Muscle of leg (tissue), 11 donors: ENCODE results near the gene E2F1. TPM values are rescaled to one million over a fixed set of nuclear protein-coding genes. Genes with fewer than 3 reads are reported as not detected.

Experiments
- DNase-seq: peaks from one replicate; pipeline ENCODE4 v3.0.0; 2013
- H3K27ac ChIP-seq: one replicate; pipeline ENCODE4 v1.5.1; 2013; ENCODE audit warnings: mild to moderate bottlenecking, low read length, control low read depth
- H3K27me3 ChIP-seq: one replicate; pipeline ENCODE4 v1.6.1; 2013; ENCODE audit warnings: low read length; ENCODE audit not compliant: control insufficient read depth, insufficient read depth
- H3K36me3 ChIP-seq: one replicate; pipeline ENCODE4 v1.6.1; 2013; ENCODE audit warnings: low read length; ENCODE audit not compliant: control insufficient read depth, insufficient read depth
- H3K4me1 ChIP-seq: one replicate; pipeline ENCODE4 v1.6.1; 2013; ENCODE audit warnings: low read length; ENCODE audit not compliant: control insufficient read depth, insufficient read depth
- H3K4me3 ChIP-seq: one replicate; pipeline ENCODE4 v1.5.1; 2013; ENCODE audit warnings: low read length, control low read depth
- H3K9me3 ChIP-seq: replicated peaks from 2 replicates; pipeline ENCODE4 v1.6.1; 2013; ENCODE audit warnings: low read depth, low read length; ENCODE audit not compliant: control insufficient read depth
- WGBS: methylation state at CpG from one replicate; pipeline ENCODE4 v1.1.5; 2013; ENCODE audit warnings: missing lambda C conversion rate; ENCODE audit not compliant: insufficient coverage; 5-methylcytosine and 5-hydroxymethylcytosine counted together
- polyA plus RNA-seq, 8 donors: library from polyadenylated mRNA; unstranded; fragments of 120-200 nt; gene quantifications; one replicate each; pipeline versions ENCODE4 v1.2.1 to v1.2.3, GENCODE V29; 2013; ENCODE audit warnings: inconsistent platforms in 1 of 8, low replicate concordance in 1 of 8; ENCODE audit not compliant: insufficient read length in 8 of 8, insufficient read depth in 1 of 8
- total RNA-seq: library from RNA; stranded (reverse); fragments of 120-200 nt; gene quantifications from one replicate; pipeline ENCODE4 v1.2.4, GENCODE V29; 2013

E2F1 gene
- total and polyA plus RNA-seq, 9 donors = 7.8 to 16.7 (median 12.8) TPM

DNA sequence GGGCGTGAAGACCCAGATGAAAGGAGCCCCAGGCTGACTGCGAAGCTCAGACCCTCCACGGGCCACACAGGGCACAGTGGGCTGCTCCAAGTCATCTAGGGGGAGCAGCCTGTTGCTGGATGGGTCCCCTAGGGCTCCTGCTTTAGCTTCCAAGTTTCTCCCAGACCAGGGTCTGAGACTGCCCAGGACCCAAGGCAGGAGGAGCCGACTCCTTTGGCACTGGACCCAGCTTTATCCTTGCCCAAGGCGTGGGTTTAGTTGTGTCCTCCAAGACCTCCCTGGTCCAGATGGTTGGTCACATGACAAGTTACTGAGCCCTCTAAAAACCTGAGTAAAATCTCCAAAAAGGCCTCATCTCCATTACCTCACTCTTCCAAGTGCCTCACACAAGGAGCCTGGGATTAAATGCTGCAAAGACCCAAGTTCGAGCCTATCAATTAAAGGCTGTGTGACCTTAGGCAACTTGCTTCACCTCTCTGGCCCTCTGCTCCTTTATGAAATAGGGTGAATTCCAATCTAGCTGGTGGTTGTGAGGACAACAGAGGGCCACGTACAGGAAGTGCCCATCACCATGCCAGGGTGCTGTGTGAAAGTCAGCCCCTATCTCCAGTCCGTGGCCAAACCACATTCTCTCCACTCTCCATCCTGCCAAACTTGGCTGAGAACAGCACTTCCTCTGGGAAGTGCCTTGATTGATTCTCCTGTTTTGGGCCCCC lies 14.5 kb downstream of the E2F1 start:
- 78% methylated on average over 7 of the region's 8 CpGs for WGBS
- no peak for DNase-seq
- peaks cover 64% of the 10 kb centered on the region for H3K4me1 ChIP-seq
- no peaks in the 10 kb centered on the region for H3K27me3 ChIP-seq
- no peak overlapping the region for H3K27ac ChIP-seq
- peaks cover 38% of the 10 kb centered on the region for H3K36me3 ChIP-seq
- H3K4me3 ChIP-seq = no peak overlapping the region
- no peaks in the 10 kb centered on the region for H3K9me3 ChIP-seq

DNA sequence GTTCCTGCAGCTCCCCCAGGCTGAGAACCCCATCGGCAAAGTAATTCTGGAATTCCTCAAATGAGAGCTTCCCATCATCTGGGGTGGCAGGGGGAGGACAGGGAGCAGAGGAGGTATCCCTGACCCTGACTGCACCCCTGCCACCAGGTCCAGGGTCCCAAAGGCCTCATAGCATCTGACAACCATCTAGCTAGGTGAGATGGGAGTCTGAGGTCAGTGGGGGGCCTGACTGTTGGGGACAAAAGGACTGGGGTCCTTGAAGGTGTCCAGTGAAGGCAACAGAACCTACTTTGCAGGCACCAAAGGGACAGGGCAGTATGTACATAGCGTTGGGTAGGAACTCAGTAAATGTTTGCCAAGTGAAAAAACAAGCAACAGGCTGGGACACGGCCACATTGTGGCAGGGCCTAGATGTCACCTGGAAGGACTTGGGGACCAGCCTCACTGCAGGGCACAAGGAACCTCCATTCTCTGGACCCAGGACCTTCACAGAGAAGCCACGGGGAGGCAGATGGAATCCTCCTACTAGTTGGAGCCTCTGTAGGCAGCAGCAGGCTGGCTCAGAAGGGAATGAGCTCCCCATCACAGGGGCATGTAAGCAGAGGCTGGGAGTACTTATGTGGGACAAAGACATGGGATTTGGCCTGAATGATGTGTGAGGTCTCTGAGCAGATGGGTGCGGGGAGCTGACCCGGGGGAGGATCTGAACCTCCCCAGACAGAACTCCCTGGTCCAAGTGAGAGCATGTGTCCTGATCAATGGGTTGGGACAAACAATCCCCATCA lies 15.3 kb downstream of the E2F1 start:
- WGBS = 70% methylated on average over 2 of the region's 6 CpGs
- no peaks in the 10 kb centered on the region for H3K9me3 ChIP-seq
- peaks cover 62% of the 10 kb centered on the region for H3K4me1 ChIP-seq
- DNase-seq = no peak
- no peak overlapping the region for H3K4me3 ChIP-seq
- H3K36me3 ChIP-seq = peaks cover 34% of the 10 kb centered on the region
- H3K27ac ChIP-seq = no peak overlapping the region
- H3K27me3 ChIP-seq = no peaks in the 10 kb centered on the region

DNA sequence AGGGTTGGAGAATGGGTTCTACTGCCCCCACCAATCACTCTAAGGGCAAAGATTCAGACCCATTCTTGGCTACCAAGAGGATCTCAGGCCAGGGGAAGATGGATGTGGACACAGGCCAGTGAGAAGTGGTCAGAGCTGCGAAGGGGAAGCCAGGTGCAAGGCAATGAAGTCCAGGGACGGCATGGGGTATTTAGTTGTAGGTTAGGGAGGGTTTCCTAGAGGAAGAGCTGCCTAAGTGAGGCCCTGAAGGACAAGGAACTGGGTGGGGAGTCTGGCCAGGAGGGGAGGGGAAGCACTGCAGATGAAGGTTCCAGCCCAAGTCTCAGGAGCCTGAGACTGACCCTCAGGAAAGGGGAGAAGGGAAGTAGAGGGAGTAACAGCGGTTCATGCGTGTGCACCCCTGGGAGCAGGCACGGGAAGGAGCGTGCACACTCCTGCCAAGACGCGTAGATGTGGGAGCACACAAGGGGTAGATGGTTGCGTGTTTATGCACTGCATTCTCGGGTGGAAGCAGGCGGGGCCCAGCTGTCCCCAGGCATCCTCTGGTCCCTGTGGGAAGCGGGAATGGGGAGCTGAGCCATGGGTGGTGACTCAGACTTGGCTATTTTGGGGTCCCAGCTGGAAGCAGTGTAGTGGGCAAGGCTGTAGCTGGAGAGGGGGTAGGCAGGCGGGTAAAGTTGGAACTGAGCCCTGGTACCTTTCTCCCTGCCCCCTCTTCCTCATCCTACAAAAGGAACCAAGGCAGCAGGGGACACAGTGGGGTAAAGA lies 16.1 kb downstream of the E2F1 start:
- no peaks in the 10 kb centered on the region for H3K9me3 ChIP-seq
- WGBS = 62% methylated on average over 12 of the region's 13 CpGs
- no peak for DNase-seq
- H3K4me1 ChIP-seq = peaks cover 55% of the 10 kb centered on the region
- no peak overlapping the region for H3K27ac ChIP-seq
- peaks cover 34% of the 10 kb centered on the region for H3K36me3 ChIP-seq
- no peaks in the 10 kb centered on the region for H3K27me3 ChIP-seq
- H3K4me3 ChIP-seq = no peak overlapping the region

DNA sequence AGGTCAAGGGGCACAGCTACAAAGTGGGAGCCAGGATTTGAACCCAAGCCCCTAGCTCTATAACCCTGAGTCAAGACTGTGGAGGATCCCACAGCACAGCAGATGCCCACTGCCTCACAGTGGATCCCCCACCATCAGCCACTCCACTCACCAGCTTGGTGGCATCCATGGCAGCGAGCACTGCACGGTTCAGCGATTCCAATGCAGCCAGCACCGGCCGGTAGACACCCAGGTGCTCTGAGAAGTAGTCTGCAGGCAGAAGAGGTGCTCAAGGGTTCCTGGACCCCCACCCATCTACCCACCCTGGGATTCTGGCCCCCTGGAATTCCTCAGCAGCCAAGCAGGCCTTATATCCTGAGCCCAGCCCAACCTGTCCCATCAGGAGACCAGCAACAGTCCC lies 17.0 kb downstream of the E2F1 start:
- no CpG with 5 or more reads among the region's 5 CpGs for WGBS
- H3K4me1 ChIP-seq = peaks cover 53% of the 10 kb centered on the region
- no peak for DNase-seq
- H3K27ac ChIP-seq = no peak overlapping the region
- no peaks in the 10 kb centered on the region for H3K27me3 ChIP-seq
- no peaks in the 10 kb centered on the region for H3K9me3 ChIP-seq
- peaks cover 34% of the 10 kb centered on the region for H3K36me3 ChIP-seq
- no peak overlapping the region for H3K4me3 ChIP-seq

DNA sequence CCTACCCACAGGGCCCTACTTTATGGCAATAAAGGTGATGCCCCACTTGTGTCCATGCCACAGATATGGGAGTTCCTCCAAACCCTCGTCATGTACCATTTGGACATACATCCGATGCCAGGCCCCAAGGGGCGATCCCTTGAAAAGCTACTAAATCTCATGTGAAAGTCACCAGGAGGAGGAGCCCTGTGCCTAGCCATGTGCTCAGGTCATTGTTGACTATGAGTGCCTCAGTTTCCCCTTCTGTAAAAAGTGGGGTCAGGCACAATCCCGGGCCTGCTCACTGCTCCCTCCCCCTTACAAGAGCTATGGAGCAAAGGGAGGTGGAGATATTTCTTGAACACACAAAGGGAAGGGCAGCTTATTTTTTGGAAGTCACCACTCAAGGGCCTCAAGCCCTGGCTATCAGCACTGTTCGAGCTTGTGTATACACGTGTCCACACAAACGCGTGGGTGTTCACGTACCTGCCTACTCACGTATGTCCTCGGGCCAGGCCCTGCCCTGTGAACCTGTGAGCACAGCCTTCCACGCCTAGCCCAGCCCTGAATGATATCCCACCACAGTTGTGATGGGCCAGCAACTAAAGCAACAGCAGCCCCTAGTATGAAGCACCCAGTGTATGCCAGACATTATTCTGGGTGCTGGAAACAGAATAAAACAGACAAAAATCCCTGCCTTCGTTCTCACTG lies 17.6 kb downstream of the E2F1 start:
- Histone ChIP-seq H3K27ac (no peak overlapping the region), H3K36me3 (peaks cover 34% of the 10 kb centered on the region), H3K27me3 (no peaks in the 10 kb centered on the region), H3K9me3 (no peaks in the 10 kb centered on the region), H3K4me1 (peaks cover 54% of the 10 kb centered on the region), H3K4me3 (no peak overlapping the region)
- WGBS = 93% methylated on average over 11 of the region's 13 CpGs
- DNase-seq = no peak

DNA sequence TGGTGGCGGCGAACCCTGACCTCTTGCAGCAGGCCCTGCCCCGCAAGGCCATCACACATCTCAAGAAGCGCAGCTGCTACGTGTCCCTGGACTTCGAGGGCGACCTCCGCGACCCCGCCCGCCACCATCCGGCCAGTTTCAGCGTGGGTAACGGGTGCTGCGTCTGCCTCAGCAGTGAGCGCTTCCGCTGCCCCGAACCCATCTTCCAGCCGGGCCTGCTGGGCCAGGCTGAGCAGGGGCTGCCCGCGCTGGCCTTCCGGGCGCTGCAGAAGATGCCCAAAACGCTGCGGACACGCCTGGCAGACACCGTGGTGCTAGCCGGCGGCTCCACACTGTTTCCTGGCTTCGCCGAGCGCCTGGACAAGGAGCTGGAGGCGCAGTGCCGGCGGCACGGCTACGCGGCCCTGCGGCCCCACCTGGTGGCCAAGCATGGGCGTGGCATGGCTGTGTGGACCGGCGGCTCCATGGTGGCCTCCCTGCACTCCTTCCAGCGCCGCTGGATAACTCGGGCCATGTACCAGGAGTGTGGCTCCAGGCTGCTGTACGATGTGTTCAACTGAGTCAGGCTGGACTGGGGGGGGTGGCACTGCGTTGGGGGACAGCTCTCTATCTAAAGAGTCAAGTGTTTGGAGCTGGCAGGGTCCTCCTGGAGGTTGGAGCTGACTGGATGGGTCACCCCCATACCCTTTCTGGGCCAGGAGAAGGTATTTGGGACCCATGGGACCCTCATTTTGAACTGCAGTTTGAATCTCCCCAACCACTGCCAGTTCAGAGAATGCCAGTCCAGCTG lies 18.3 kb downstream of the E2F1 start:
- Histone ChIP-seq H3K9me3 (no peaks in the 10 kb centered on the region), H3K4me1 (peaks cover 52% of the 10 kb centered on the region), H3K27ac (no peak overlapping the region), H3K4me3 (peak overlapping the region; percentile 38), H3K27me3 (no peaks in the 10 kb centered on the region), H3K36me3 (peaks cover 34% of the 10 kb centered on the region)
- 14% methylated on average over 41 of the region's 47 CpGs for WGBS
- DNase-seq = peak; percentile 84

DNA sequence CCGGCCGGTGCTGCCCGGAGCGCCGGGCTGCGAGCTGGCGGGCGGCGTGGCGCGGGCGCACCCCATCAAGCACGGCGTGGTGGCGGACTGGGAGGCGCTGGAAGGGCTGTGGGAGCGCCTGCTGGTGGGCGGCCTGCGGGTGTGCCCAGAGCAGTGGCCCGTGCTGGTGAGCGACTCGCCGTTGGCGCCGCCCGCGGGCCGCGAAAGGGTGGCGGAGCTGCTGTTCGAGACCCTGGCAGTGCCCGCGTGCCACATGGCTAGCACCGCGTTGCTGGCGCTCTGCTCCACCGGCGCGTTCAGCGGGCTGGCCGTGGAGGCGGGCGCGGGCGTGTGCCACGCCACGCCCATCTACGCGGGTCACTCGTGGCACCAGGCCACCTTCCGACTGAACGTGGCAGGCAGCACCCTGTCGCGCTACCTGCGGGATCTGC lies 18.9 kb downstream of the E2F1 start:
- Histone ChIP-seq H3K27ac (peak overlapping the region; percentile 85), H3K9me3 (no peaks in the 10 kb centered on the region), H3K4me1 (peaks cover 49% of the 10 kb centered on the region), H3K36me3 (peaks cover 34% of the 10 kb centered on the region), H3K4me3 (peak overlapping the region; percentile 38), H3K27me3 (no peaks in the 10 kb centered on the region)
- 8% methylated on average over 52 of the region's 55 CpGs for WGBS
- no peak for DNase-seq

DNA sequence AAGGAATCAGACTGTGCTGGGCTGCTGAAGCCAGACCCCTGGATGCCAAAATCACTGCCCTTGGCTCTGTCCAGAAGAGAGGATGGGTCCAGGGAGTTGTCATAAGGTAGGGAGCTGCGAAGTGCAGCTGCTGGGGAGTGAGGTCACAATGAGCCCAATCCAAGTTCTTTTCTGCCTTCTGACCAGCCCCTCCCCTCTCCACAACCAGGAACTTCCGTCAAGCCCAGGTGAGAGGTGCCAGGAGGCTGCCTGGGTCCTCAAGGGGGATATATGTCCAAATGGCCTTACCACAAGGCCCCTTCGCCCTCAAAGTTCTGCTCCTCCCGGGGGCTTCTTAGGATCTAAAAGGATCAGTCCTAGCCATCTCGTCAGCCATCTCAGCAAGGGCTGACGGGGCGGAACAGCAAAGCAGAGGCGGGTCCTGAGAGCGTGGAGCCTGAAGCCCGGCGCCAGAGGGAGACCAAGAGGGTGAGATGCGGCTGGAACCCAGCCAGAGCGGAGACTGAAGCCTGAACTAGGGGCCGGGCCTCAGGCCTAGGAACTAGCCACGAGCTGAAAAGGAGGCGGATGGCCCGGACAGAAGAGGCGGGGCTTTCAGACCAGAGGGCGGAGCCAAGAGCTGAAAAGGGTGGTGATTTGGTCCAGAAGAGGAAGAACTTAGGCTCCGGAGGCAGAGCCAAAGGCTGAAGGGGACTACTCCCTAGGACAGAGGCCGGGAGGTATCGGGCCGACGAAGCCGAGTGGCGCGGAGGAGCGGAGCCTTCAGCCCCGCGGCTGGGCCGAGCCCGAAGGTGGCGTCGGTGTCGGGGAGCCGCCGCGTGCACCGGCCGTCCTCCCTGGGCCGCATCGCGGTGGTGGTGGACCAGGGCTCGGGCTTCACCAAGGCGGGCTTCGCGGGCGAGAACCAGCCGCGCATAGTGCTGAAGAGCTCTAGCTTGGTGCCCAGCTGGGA lies 19.6 kb downstream of the E2F1 start, which contains the start of gene ACTL10:
Gene ACTL10 (plus strand): TSS at position 651 of the 952 bp plus-strand sequence. CDS start 555 bp downstream, outside the sequence.
- WGBS = 2% methylated on average over 48 of the region's 50 CpGs
- peak within 1 kb of the TSS; percentile 38 for H3K4me3 ChIP-seq

More for the DNA sequence above, 19.6 kb downstream of the E2F1 start, which contains the start of gene ACTL10:
- Histone ChIP-seq H3K27me3 (no peaks in the 10 kb centered on the region), H3K36me3 (peaks cover 31% of the 10 kb centered on the region), H3K4me1 (peaks cover 42% of the 10 kb centered on the region), H3K27ac (peak within 1 kb of the TSS; percentile 85), H3K9me3 (no peaks in the 10 kb centered on the region)
- DNase-seq = peak; percentile 97
